ENCODE data around the gene SMYD3. TPM values are rescaled to one million over a fixed set of nuclear protein-coding genes. Genes with fewer than 3 reads are reported as not detected.

SMYD3 gene
- total and polyA plus RNA-seq, 2 donors (not counting 1 experiment from before 2014, with no cell fraction given) = 69.4 to 83.1 TPM

DNA sequence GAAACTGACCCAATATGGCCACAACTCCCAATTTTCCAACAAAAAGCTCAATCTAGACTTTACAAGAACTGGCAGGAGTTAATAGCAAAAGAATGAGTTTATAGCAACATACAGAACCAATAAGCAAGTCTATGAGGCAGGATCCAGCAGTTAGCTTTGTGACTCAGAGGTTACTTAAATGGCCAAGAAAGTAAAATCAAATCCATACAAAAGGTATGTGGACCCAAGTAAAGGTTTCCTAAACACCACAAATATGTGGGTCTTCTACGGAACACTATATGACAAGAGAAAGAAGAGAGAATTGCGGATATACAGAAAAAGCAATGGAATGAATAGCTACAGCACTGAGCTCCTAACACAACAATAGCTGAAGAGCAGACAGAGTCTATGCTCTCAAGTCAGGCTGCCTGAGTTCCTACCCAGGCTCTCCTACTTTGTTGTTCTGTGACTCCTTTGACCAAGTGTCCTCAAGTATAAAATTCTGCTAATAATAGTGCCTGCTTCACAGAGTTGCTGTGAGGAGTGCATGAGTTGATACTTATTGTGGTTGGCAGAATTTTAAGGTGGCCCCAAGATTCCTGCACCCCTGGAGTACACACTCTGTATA, 204.3 kb downstream of the SMYD3 start:
- H3K36me3 ChIP-seq (ENCODE audit: control insufficient read depth, insufficient read depth, low read length) = no peaks in the 10 kb centered on the region
- no peak overlapping the region for H3K27ac ChIP-seq (ENCODE audit: insufficient read depth, low read length)
- peak in 1 of 2 donors; percentile 63 for DNase-seq (ENCODE audit: low read depth in 2 of 2)
- no peaks in the 10 kb centered on the region for H3K9me3 ChIP-seq (ENCODE audit: control insufficient read depth, insufficient read depth, low read depth, low read length)
- H3K27me3 ChIP-seq (ENCODE audit: control insufficient read depth, insufficient read depth, low read length) = no peaks in the 10 kb centered on the region
- H3K4me3 ChIP-seq (replicated peaks in 1 of 4; ENCODE audit: control extremely low read depth in 1 of 4, insufficient read depth in 1 of 4, low read depth in 3 of 4, low read length in 4 of 4) = no peak overlapping the region
- no peaks in the 10 kb centered on the region for H4K20me1 ChIP-seq (ENCODE audit: control insufficient read depth, extremely low read depth, insufficient read depth, low read length)
- no peak overlapping the region for H3K4me2 ChIP-seq (ENCODE audit: extremely low read depth, insufficient read depth, low read length)
- H3K4me1 ChIP-seq (ENCODE audit: control insufficient read depth, extremely low read depth, insufficient read depth, low read length) = no peaks in the 10 kb centered on the region
- no peak overlapping the region for H2AFZ ChIP-seq (ENCODE audit: low read length)
- H3K79me2 ChIP-seq (ENCODE audit: control insufficient read depth, insufficient read depth, low read length) = no peaks in the 10 kb centered on the region
- H3K9ac ChIP-seq (ENCODE audit: insufficient read depth, low read length) = no peak overlapping the region
- TF ChIP-seq, protein P1, sequence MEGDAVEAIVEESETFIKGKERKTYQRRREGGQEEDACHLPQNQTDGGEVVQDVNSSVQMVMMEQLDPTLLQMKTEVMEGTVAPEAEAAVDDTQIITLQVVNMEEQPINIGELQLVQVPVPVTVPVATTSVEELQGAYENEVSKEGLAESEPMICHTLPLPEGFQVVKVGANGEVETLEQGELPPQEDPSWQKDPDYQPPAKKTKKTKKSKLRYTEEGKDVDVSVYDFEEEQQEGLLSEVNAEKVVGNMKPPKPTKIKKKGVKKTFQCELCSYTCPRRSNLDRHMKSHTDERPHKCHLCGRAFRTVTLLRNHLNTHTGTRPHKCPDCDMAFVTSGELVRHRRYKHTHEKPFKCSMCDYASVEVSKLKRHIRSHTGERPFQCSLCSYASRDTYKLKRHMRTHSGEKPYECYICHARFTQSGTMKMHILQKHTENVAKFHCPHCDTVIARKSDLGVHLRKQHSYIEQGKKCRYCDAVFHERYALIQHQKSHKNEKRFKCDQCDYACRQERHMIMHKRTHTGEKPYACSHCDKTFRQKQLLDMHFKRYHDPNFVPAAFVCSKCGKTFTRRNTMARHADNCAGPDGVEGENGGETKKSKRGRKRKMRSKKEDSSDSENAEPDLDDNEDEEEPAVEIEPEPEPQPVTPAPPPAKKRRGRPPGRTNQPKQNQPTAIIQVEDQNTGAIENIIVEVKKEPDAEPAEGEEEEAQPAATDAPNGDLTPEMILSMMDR (conservative IDR thresholded peaks at IDR 0.05 in 1 of 2, IDR thresholded peaks at IDR 0.05 in 1 of 2; ENCODE audit: low read depth in 1 of 2, low read length in 2 of 2) = no peak

DNA sequence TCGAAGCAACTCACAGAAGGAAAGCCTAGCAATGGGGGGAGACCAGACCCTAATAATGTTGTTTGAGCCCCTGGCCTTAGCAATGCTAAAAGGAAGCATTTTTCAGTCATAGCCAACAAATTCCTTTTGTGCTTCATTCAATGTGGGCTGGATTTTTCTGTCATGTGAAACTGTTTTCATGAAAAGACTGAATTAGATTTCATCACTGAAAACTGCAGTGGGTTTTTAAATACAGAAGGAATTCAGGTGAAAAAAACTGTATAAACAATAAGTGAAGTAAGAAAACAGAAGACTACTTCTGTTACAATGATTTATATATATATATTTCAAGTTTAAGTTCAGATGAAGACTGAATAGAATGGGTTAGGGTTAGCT, 204.8 kb downstream of the SMYD3 start:
- Histone ChIP-seq H2AFZ (ENCODE audit: low read length) (no peak overlapping the region), H3K4me3 (replicated peaks in 1 of 4; ENCODE audit: control extremely low read depth in 1 of 4, insufficient read depth in 1 of 4, low read depth in 3 of 4, low read length in 4 of 4) (no peak overlapping the region), H3K9me3 (ENCODE audit: control insufficient read depth, insufficient read depth, low read depth, low read length) (no peaks in the 10 kb centered on the region), H3K36me3 (ENCODE audit: control insufficient read depth, insufficient read depth, low read length) (no peaks in the 10 kb centered on the region), H3K4me2 (ENCODE audit: extremely low read depth, insufficient read depth, low read length) (no peak overlapping the region), H3K9ac (ENCODE audit: insufficient read depth, low read length) (no peak overlapping the region), H4K20me1 (ENCODE audit: control insufficient read depth, extremely low read depth, insufficient read depth, low read length) (no peaks in the 10 kb centered on the region), H3K27ac (ENCODE audit: insufficient read depth, low read length) (no peak overlapping the region), H3K4me1 (ENCODE audit: control insufficient read depth, extremely low read depth, insufficient read depth, low read length) (no peaks in the 10 kb centered on the region), H3K27me3 (ENCODE audit: control insufficient read depth, insufficient read depth, low read length) (no peaks in the 10 kb centered on the region), H3K79me2 (ENCODE audit: control insufficient read depth, insufficient read depth, low read length) (no peaks in the 10 kb centered on the region)
- peak in 1 of 2 donors; percentile 25 for DNase-seq (ENCODE audit: low read depth in 2 of 2)
- TF ChIP-seq, protein P1 (conservative IDR thresholded peaks at IDR 0.05 in 1 of 2, IDR thresholded peaks at IDR 0.05 in 1 of 2; ENCODE audit: low read depth in 1 of 2, low read length in 2 of 2) = no peak
- TF ChIP-seq EZH2 (IDR thresholded peaks at IDR 0.05; ENCODE audit: low read length, missing control alignments) = no peak

DNA sequence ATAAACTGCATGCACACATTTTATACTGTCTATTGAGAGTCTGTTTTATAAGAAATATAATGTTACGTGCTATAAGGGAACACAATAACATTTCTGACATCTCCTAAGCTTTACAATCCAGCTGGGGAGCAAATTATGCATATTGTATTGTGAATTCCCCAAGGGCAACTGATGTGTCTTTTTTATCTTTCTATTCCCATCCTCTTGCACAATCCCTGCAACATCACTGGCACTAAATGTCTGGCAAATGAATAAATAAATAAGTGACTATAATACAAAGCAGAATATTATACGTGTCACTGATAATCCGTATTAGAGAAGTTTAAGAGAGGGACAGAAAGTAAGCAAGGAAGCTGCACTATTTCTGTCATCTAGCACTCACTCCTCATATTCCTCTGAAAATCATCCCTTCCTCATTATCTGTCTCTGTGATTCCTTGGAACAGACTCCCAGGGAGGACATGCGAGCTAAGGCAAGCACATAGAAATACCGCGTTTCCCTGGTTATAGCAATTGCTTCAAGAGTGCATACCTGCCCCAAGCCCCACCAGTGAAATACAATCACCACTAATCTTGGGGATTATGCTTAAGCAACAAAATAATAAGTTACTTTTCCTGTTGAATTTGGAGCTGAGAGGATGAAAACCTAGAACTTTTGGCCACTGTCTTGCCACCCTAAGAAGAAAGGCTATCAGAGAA, 205.4 kb downstream of the SMYD3 start:
- no peaks in the 10 kb centered on the region for H3K4me1 ChIP-seq (ENCODE audit: control insufficient read depth, extremely low read depth, insufficient read depth, low read length)
- H3K79me2 ChIP-seq (ENCODE audit: control insufficient read depth, insufficient read depth, low read length) = no peaks in the 10 kb centered on the region
- H3K27ac ChIP-seq (ENCODE audit: insufficient read depth, low read length) = no peak overlapping the region
- no peaks in the 10 kb centered on the region for H3K27me3 ChIP-seq (ENCODE audit: control insufficient read depth, insufficient read depth, low read length)
- no peaks in the 10 kb centered on the region for H4K20me1 ChIP-seq (ENCODE audit: control insufficient read depth, extremely low read depth, insufficient read depth, low read length)
- no peak overlapping the region for H3K9ac ChIP-seq (ENCODE audit: insufficient read depth, low read length)
- TF ChIP-seq, protein P1 (conservative IDR thresholded peaks at IDR 0.05 in 1 of 2, IDR thresholded peaks at IDR 0.05 in 1 of 2; ENCODE audit: low read depth in 1 of 2, low read length in 2 of 2) = no peak
- TF ChIP-seq EZH2 (IDR thresholded peaks at IDR 0.05; ENCODE audit: low read length, missing control alignments) = no peak
- no peak for DNase-seq (ENCODE audit: low read depth in 2 of 2)
- no peak overlapping the region for H3K4me3 ChIP-seq (replicated peaks in 1 of 4; ENCODE audit: control extremely low read depth in 1 of 4, insufficient read depth in 1 of 4, low read depth in 3 of 4, low read length in 4 of 4)
- H3K36me3 ChIP-seq (ENCODE audit: control insufficient read depth, insufficient read depth, low read length) = no peaks in the 10 kb centered on the region
- no peaks in the 10 kb centered on the region for H3K9me3 ChIP-seq (ENCODE audit: control insufficient read depth, insufficient read depth, low read depth, low read length)
- H3K4me2 ChIP-seq (ENCODE audit: extremely low read depth, insufficient read depth, low read length) = no peak overlapping the region
- no peak overlapping the region for H2AFZ ChIP-seq (ENCODE audit: low read length)
